GM18861 (cell line): ENCODE measurements around the gene PCDHGA10.
"Not testable (repeated sequence)": the region's sequence is repeated elsewhere in the genome, so short reads cannot be mapped to it uniquely, and the experiment has no call there.

Experiments used
- ATAC-seq: cut with Tn5 transposase; IDR thresholded peaks from one replicate; pipeline ENCODE4 v1.9.1; 2021; ENCODE audit not compliant: unreplicated experiment

Gene PCDHGA10

GRCh38 chr5:141420855-141421488 lies 8.2 kb downstream of the PCDHGA10 start, which contains the start of gene PCDHGA11:
TSS of gene PCDHGA11 (plus strand) at chr5:141421051. CDS start at chr5:141421228, 177 bp downstream.
- ATAC-seq, result no peak

- no peak for ATAC-seq
Measured at GRCh38 chr5:141421489-141421855, 8.7 kb downstream of the PCDHGA10 start.

GRCh38 chr5:141422742-141423291 lies 10.0 kb downstream of the PCDHGA10 start:
- ATAC-seq, result no peak

GRCh38 chr5:141427783-141428426 lies 15.1 kb downstream of the PCDHGA10 start:
- no peak for ATAC-seq

GRCh38 chr5:141430332-141431113 lies 17.7 kb downstream of the PCDHGA10 start, which contains the start of gene PCDHGA12:
TSS of gene PCDHGA12 (plus strand) at chr5:141430507. CDS start at chr5:141430760, 253 bp downstream.
- ATAC-seq, result peak; percentile 74

- no peak for ATAC-seq
Measured at GRCh38 chr5:141431286-141431685, 18.5 kb downstream of the PCDHGA10 start.

GRCh38 chr5:141432308-141432707 lies 19.5 kb downstream of the PCDHGA10 start:
- not testable (repeated sequence) for ATAC-seq

GRCh38 chr5:141432726-141433125 lies 19.9 kb downstream of the PCDHGA10 start:
- ATAC-seq, result not testable (repeated sequence)

- ATAC-seq, result no peak
Measured at GRCh38 chr5:141434006-141434405, 21.2 kb downstream of the PCDHGA10 start.

GRCh38 chr5:141437221-141437620 lies 24.4 kb downstream of the PCDHGA10 start:
- ATAC-seq, result no peak

- no peak for ATAC-seq
Measured at GRCh38 chr5:141439411-141440141, 26.8 kb downstream of the PCDHGA10 start.

GRCh38 chr5:141440341-141440740 lies 27.6 kb downstream of the PCDHGA10 start:
- ATAC-seq, result no peak

- ATAC-seq, result no peak
Measured at GRCh38 chr5:141441571-141442170, 28.9 kb downstream of the PCDHGA10 start.

- ATAC-seq, result no peak
Measured at GRCh38 chr5:141465351-141465750, 52.6 kb downstream of the PCDHGA10 start.
